DOHH2 (cell line): ENCODE measurements around the gene CRCP.
"Not testable (repeated sequence)": the region's sequence is repeated elsewhere in the genome, so short reads cannot be mapped to it uniquely, and the experiment has no call there.

Source experiments
- H3F3A ChIP-seq: fragments of 200-600 bp; sonication (generic), shearing (Covaris generic); 2 replicates; pipeline ENCODE4 v1.6.0; 2016; ENCODE audit warnings: antibody characterized with exemption, mild to moderate bottlenecking; ENCODE audit not compliant: control insufficient read depth, insufficient read depth
- H3K27ac ChIP-seq: fragments of 200-600 bp; sonication (generic); 2 replicates; pipeline ENCODE4 v1.5.1; 2014; ENCODE audit warnings: low read depth, mild to moderate bottlenecking, low read length, moderate library complexity
- H3K27me3 ChIP-seq: fragments of 200-600 bp; sonication (generic); 2 replicates; pipeline ENCODE4 v1.6.1; 2014; ENCODE audit warnings: mild to moderate bottlenecking, low read length, mixed read lengths; ENCODE audit not compliant: control insufficient read depth
- H3K36me3 ChIP-seq: fragments of 200-600 bp; sonication (generic); 2 replicates; pipeline ENCODE4 v1.6.1; 2014; ENCODE audit warnings: mild to moderate bottlenecking, low read length, moderate library complexity, mixed read lengths; ENCODE audit not compliant: control insufficient read depth
- H3K4me1 ChIP-seq: fragments of 200-600 bp; sonication (generic); 2 replicates; pipeline ENCODE4 v1.6.1; 2014; ENCODE audit warnings: mild to moderate bottlenecking, low read length, mixed read lengths; ENCODE audit not compliant: control insufficient read depth
- H3K4me2 ChIP-seq: fragments of 200-600 bp; sonication (generic); 2 replicates; pipeline ENCODE4 v1.6.0; 2014; ENCODE audit warnings: mild to moderate bottlenecking, low read length, moderate library complexity
- H3K4me3 ChIP-seq: fragments of 200-600 bp; sonication (generic); 2 replicates; pipeline ENCODE4 v1.5.1; 2014; ENCODE audit warnings: mild to moderate bottlenecking, low read length, mixed read lengths
- H3K79me2 ChIP-seq: fragments of 200-600 bp; sonication (generic); 2 replicates; pipeline ENCODE4 v1.6.1; 2014; ENCODE audit warnings: mild to moderate bottlenecking, low read length, mixed read lengths; ENCODE audit not compliant: control insufficient read depth
- H3K9me2 ChIP-seq: fragments of 200-600 bp; sonication (generic); replicated peaks from 2 replicates; pipeline ENCODE4 v1.6.1; 2014; ENCODE audit warnings: mild to moderate bottlenecking, low read length, mixed read lengths; ENCODE audit not compliant: control insufficient read depth
- H3K9me3 ChIP-seq: fragments of 200-600 bp; sonication (generic); 2 replicates; pipeline ENCODE4 v1.6.1; 2014; ENCODE audit warnings: antibody characterized with exemption, low read length, mixed read lengths; ENCODE audit not compliant: control insufficient read depth, insufficient read depth
- H4K20me1 ChIP-seq: fragments of 200-600 bp; sonication (generic); 2 replicates; pipeline ENCODE4 v1.6.0; 2014; ENCODE audit warnings: low read depth, mild to moderate bottlenecking, antibody characterized with exemption, low read length, moderate library complexity; ENCODE audit not compliant: control insufficient read depth, insufficient read depth
- EZH2phosphoT487 ChIP-seq: fragments of 200-600 bp; sonication (generic); IDR thresholded peaks from 2 replicates; pipeline ENCODE4 v1.6.1; 2017; ENCODE audit warnings: borderline replicate concordance, mild to moderate bottlenecking, antibody characterized with exemption, low read length, moderate library complexity, mixed read lengths
- TF ChIP-seq, protein P1 (sequence below): fragments of 200-600 bp; sonication (generic); IDR thresholded peaks from one replicate; pipeline ENCODE4 v1.5.1; 2014; ENCODE audit warnings: antibody characterized with exemption, mild to moderate bottlenecking, low read depth, low read length; ENCODE audit not compliant: poor library complexity, severe bottlenecking

CRCP gene

GRCh38 chr7:66167773-66168387 lies 53.2 kb downstream of the CRCP start:
- H3K27me3 ChIP-seq, result no peaks in the 10 kb centered on the region
- no peaks in the 10 kb centered on the region for H3K36me3 ChIP-seq
- H4K20me1 ChIP-seq, result no peaks in the 10 kb centered on the region
- H3F3A ChIP-seq, result no peaks in the 10 kb centered on the region
- no peak overlapping the region for H3K4me2 ChIP-seq
- TF ChIP-seq, protein P1, sequence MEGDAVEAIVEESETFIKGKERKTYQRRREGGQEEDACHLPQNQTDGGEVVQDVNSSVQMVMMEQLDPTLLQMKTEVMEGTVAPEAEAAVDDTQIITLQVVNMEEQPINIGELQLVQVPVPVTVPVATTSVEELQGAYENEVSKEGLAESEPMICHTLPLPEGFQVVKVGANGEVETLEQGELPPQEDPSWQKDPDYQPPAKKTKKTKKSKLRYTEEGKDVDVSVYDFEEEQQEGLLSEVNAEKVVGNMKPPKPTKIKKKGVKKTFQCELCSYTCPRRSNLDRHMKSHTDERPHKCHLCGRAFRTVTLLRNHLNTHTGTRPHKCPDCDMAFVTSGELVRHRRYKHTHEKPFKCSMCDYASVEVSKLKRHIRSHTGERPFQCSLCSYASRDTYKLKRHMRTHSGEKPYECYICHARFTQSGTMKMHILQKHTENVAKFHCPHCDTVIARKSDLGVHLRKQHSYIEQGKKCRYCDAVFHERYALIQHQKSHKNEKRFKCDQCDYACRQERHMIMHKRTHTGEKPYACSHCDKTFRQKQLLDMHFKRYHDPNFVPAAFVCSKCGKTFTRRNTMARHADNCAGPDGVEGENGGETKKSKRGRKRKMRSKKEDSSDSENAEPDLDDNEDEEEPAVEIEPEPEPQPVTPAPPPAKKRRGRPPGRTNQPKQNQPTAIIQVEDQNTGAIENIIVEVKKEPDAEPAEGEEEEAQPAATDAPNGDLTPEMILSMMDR, result no peak
- no peaks in the 10 kb centered on the region for H3K79me2 ChIP-seq
- H3K9me3 ChIP-seq, result no peaks in the 10 kb centered on the region
- H3K27ac ChIP-seq, result no peak overlapping the region
- H3K4me3 ChIP-seq, result no peak overlapping the region
- H3K4me1 ChIP-seq, result no peaks in the 10 kb centered on the region
- H3K9me2 ChIP-seq, result no peaks in the 10 kb centered on the region

DNA sequence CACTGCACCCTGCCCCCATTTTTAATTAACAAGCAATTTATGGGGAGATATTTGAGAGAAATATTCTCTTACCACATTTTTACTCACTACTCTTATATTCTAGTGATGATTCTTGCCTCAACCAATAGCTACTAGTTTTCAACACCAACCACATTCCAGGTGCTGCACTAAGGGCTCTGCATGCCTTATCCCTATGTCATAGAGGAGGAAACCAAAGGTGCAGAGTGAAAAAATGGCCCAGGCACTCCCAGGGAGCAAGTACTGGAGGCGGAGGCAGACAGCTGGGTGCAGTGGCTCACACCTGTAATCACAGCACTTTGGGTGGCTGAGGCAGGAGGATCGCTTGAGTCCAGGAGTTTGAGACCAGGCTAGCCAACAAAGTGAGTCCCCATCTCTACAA lies 55.0 kb downstream of the CRCP start:
- no peaks in the 10 kb centered on the region for H4K20me1 ChIP-seq
- TF ChIP-seq, protein P1, result no peak
- no peak for TF ChIP-seq EZH2phosphoT487
- no peaks in the 10 kb centered on the region for H3K9me3 ChIP-seq
- no peaks in the 10 kb centered on the region for H3F3A ChIP-seq
- no peaks in the 10 kb centered on the region for H3K27me3 ChIP-seq
- H3K27ac ChIP-seq, result no peak overlapping the region
- H3K79me2 ChIP-seq, result no peaks in the 10 kb centered on the region
- no peak overlapping the region for H3K4me3 ChIP-seq
- no peak overlapping the region for H3K4me2 ChIP-seq
- no peaks in the 10 kb centered on the region for H3K4me1 ChIP-seq
- no peaks in the 10 kb centered on the region for H3K9me2 ChIP-seq
- no peaks in the 10 kb centered on the region for H3K36me3 ChIP-seq

- Histone ChIP-seq H3K4me3 (no peak overlapping the region), H3K4me2 (no peak overlapping the region), H3F3A (no peaks in the 10 kb centered on the region), H3K4me1 (no peaks in the 10 kb centered on the region), H3K9me2 (no peaks in the 10 kb centered on the region), H3K79me2 (no peaks in the 10 kb centered on the region), H3K36me3 (no peaks in the 10 kb centered on the region), H3K27ac (no peak overlapping the region), H4K20me1 (no peaks in the 10 kb centered on the region), H3K27me3 (no peaks in the 10 kb centered on the region), H3K9me3 (no peaks in the 10 kb centered on the region)
- TF ChIP-seq, protein P1, result no peak
- TF ChIP-seq EZH2phosphoT487, result no peak
These were observed 55.9 kb downstream of the CRCP start for GRCh38 chr7:66170309-66171231.

GRCh38 chr7:66172536-66173401 lies 58.1 kb downstream of the CRCP start:
- H3K4me2 ChIP-seq, H3F3A ChIP-seq, H4K20me1 ChIP-seq, H3K4me1 ChIP-seq, H3K9me3 ChIP-seq, H3K27ac ChIP-seq, H3K27me3 ChIP-seq, H3K4me3 ChIP-seq, H3K36me3 ChIP-seq, H3K9me2 ChIP-seq, H3K79me2 ChIP-seq: not testable (repeated sequence)
